Measurements from ENCODE around the gene SEMA3F. TPM values are rescaled to one million over a fixed set of nuclear protein-coding genes. Genes with fewer than 3 reads are reported as not detected.

The SEMA3F gene
- total RNA-seq, 2 donors from 2014 or later: 6.3 to 18.7 TPM

- no peak overlapping the region for H3K27ac ChIP-seq
- TF ChIP-seq CTCF (IDR thresholded peaks at IDR 0.05): no peak
- no peak overlapping the region for H3K4me3 ChIP-seq
- H3K36me3 ChIP-seq: no peaks in the 10 kb centered on the region
- no peaks in the 10 kb centered on the region for H3K4me1 ChIP-seq
- no peaks in the 10 kb centered on the region for H3K27me3 ChIP-seq
- DNase-seq (ENCODE audit: low spot score): no peak
- no peaks in the 10 kb centered on the region for H3K9me3 ChIP-seq
Observed at GRCh38 chr3:50185230-50185629, 30.1 kb downstream of the SEMA3F start.

- no peak overlapping the region for H3K27ac ChIP-seq
- no peak overlapping the region for H3K4me3 ChIP-seq
- TF ChIP-seq CTCF (IDR thresholded peaks at IDR 0.05): no peak
- H3K36me3 ChIP-seq: no peaks in the 10 kb centered on the region
- no peaks in the 10 kb centered on the region for H3K4me1 ChIP-seq
- no peak for DNase-seq (ENCODE audit: low spot score)
- no peaks in the 10 kb centered on the region for H3K9me3 ChIP-seq
- no peaks in the 10 kb centered on the region for H3K27me3 ChIP-seq
Observed at GRCh38 chr3:50186096-50186495, 31.0 kb downstream of the SEMA3F start.

- H3K27ac ChIP-seq: no peak overlapping the region
- H3K4me1 ChIP-seq: peaks cover 0 to 4% of the 10 kb centered on the region in 2 donors
- no peak for TF ChIP-seq CTCF (IDR thresholded peaks at IDR 0.05)
- H3K27me3 ChIP-seq: no peaks in the 10 kb centered on the region
- H3K36me3 ChIP-seq: no peaks in the 10 kb centered on the region
- H3K4me3 ChIP-seq: no peak overlapping the region
- no peak for DNase-seq (ENCODE audit: low spot score)
- H3K9me3 ChIP-seq: no peaks in the 10 kb centered on the region
Observed at GRCh38 chr3:50187750-50188149, 32.6 kb downstream of the SEMA3F start.

- peak; percentile 49 to 83 for TF ChIP-seq CTCF (IDR thresholded peaks at IDR 0.05)
- peaks cover 11 to 15% of the 10 kb centered on the region in 2 donors for H3K27me3 ChIP-seq
- H3K27ac ChIP-seq: no peak overlapping the region
- peak; percentile 76 for DNase-seq (ENCODE audit: low spot score)
- H3K36me3 ChIP-seq: no peaks in the 10 kb centered on the region
- H3K4me1 ChIP-seq: peaks cover 0 to 19% of the 10 kb centered on the region in 2 donors
- H3K9me3 ChIP-seq: no peaks in the 10 kb centered on the region
- no peak overlapping the region for H3K4me3 ChIP-seq
Observed at GRCh38 chr3:50189274-50189673, 34.1 kb downstream of the SEMA3F start.

GRCh38 chr3:50189989-50190388 is 34.9 kb downstream of the SEMA3F start:
- DNase-seq (ENCODE audit: low spot score): no peak
- H3K4me1 ChIP-seq: peaks cover 0 to 25% of the 10 kb centered on the region in 2 donors
- no peak overlapping the region for H3K27ac ChIP-seq
- H3K9me3 ChIP-seq: no peaks in the 10 kb centered on the region
- no peak overlapping the region for H3K4me3 ChIP-seq
- H3K36me3 ChIP-seq: no peaks in the 10 kb centered on the region
- H3K27me3 ChIP-seq: peaks cover 11 to 16% of the 10 kb centered on the region in 2 donors
- TF ChIP-seq CTCF (IDR thresholded peaks at IDR 0.05): no peak

- Histone ChIP-seq H3K4me3 (no peak within 1 kb of the TSS), H3K27ac (no peak within 1 kb of the TSS), H3K36me3 (no peaks in the 10 kb centered on the region), H3K27me3 (peaks cover 11 to 16% of the 10 kb centered on the region in 2 donors), H3K4me1 (peaks cover 0 to 25% of the 10 kb centered on the region in 2 donors), H3K9me3 (no peaks in the 10 kb centered on the region)
- no peak for TF ChIP-seq CTCF (IDR thresholded peaks at IDR 0.05)
- DNase-seq (ENCODE audit: low spot score): no peak
Observed at GRCh38 chr3:50190936-50191660, 36.0 kb downstream of the SEMA3F start, which contains the start of gene GNAT1. Gene GNAT1, plus strand, starts transcription at chr3:50191610. Its CDS starts 116 bp downstream, at chr3:50191726.

Data from right atrium auricular region (tissue), 2 donors.